Measurements from ENCODE around the gene RBAK. TPM values are rescaled to one million over a fixed set of nuclear protein-coding genes. Genes with fewer than 3 reads are reported as not detected.

The RBAK gene
- total RNA-seq, 2 experiments from 2014 or later = 15.4 to 17.1 TPM

Other genes with a start within 250 kb of the RBAK start
- not detected for gene PAPOLB, start 183.8 kb upstream of the RBAK start, total RNA-seq
- under 1 TPM; 0.65 to 0.77 TPM for gene RADIL, start 162.1 kb upstream of the RBAK start, total RNA-seq
- not detected for gene MMD2, start 86.7 kb upstream of the RBAK start, total RNA-seq
- 10 to 100 TPM; 39.3 to 39.5 TPM for gene WIPI2, start 144.4 kb downstream of the RBAK start, total RNA-seq
- gene SLC29A4, start 237.1 kb downstream of the RBAK start, total RNA-seq = 1 to 10 TPM; 2.5 to 2.9 TPM